Measurements from ENCODE around the gene EME2. TPM values are rescaled to one million over a fixed set of nuclear protein-coding genes. Genes with fewer than 3 reads are reported as not detected.
A peak's percentile ranks its signal among the peaks of the same experiment; 100 is the strongest.

EME2 gene
- total RNA-seq, 1 experiment from 2014 or later = 63.6 TPM

DNA sequence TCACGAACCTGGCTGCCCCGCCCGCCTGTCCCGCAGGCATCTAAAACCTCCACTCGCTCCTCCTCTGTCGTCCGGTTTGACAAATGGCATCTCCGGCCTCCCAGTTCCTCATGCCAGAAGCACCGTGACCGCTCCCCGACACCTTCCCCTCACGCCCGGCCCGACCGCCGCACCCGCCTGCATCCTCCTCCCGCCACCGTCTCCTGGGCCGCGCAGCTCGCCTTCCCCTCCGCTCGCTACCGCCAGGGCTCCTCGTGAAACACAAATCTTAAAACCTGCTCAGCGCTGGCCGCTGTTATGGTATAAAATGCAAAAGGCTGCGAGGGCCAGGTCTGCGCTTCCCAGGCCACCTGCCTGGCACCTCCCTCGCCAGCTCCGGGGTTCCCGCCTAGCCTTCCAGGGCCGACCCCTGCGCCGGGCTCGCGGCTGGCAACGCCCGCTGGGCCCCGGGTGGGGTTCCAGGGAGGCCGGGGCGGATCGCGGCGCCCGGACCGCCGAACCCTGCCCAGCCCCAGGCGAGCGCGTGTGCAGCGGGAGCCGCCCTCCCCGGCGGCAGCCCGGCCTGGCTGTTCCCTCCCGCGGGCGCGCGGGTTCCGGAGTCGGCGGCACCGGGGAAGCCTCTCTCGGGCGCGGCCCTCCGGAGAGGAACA lies 9.3 kb downstream of the EME2 start:
- Histone ChIP-seq H3K56ac (ENCODE audit: insufficient read length, low read depth, low read length) (no peak overlapping the region), H2BK12ac (ENCODE audit: insufficient read length, low read depth, low read length) (no peak overlapping the region), H3K9me3 (ENCODE audit: control insufficient read depth, low read depth, low read length) (no peaks in the 10 kb centered on the region), H2BK20ac (ENCODE audit: low read depth, low read length, poor library complexity, severe bottlenecking) (no peak overlapping the region), H2BK15ac (ENCODE audit: low read depth, low read length) (no peak overlapping the region), H3K4me1 (ENCODE audit: insufficient read depth, low read length) (no peaks in the 10 kb centered on the region; the same call in 1 of the 2 replicates), H3T11ph (ENCODE audit: low read length) (no peak overlapping the region), H3K79me1 (ENCODE audit: insufficient read depth, low read depth, low read length, poor library complexity, severe bottlenecking) (peaks cover 5% of the 10 kb centered on the region), H3K27me3 (ENCODE audit: insufficient read depth, low read length) (no peaks in the 10 kb centered on the region), H3K9ac (ENCODE audit: extremely low read depth, insufficient read length, low read length) (peak overlapping the region; percentile 61), H4K20me1 (ENCODE audit: control insufficient read depth, insufficient read depth, insufficient read length) (no peaks in the 10 kb centered on the region), H2AFZ (ENCODE audit: low read length) (no peak overlapping the region), H2BK120ac (ENCODE audit: low read depth, low read length, poor library complexity, severe bottlenecking) (no peak overlapping the region), H2BK5ac (ENCODE audit: insufficient read length, low read length) (no peak overlapping the region), H2AK5ac (ENCODE audit: insufficient read length, low read length) (no peak overlapping the region), H3K14ac (ENCODE audit: insufficient read depth, low read length) (peak overlapping the region; percentile 43; the same call in 1 of the 2 replicates), H3K4ac (ENCODE audit: low read depth, low read length) (no peak overlapping the region), H3K23me2 (ENCODE audit: insufficient read length, low read depth, low read length, poor library complexity, severe bottlenecking) (peaks cover 5% of the 10 kb centered on the region), H3K18ac (ENCODE audit: insufficient read length, low read depth, low read length) (peak overlapping the region; percentile 59), H4K8ac (replicated peaks; ENCODE audit: insufficient read length, low read depth, low read length) (no peak overlapping the region), H3K4me2 (ENCODE audit: insufficient read depth, insufficient read length, low read length) (peak overlapping the region; percentile 70), H3K27ac (ENCODE audit: insufficient read length, low read depth, low read length) (no peak overlapping the region), H3K23ac (ENCODE audit: insufficient read length, low read depth, low read length) (no peak overlapping the region), H4K5ac (ENCODE audit: insufficient read length, low read depth, low read length) (no peak overlapping the region), H3K79me2 (ENCODE audit: insufficient read depth, low read length) (peaks cover 8% of the 10 kb centered on the region; the same call in 1 of the 2 replicates), H4K91ac (ENCODE audit: insufficient read length, low read depth, low read length) (no peak overlapping the region)
- Mint-ChIP-seq H3K27me3 (ENCODE audit: low read depth) (peaks cover 2% of the 10 kb centered on the region; the same call in 1 of the 2 replicates), H3K4me1 (peaks cover 7 to 14% of the 10 kb centered on the region in 2 experiments), H3K36me3 (ENCODE audit: insufficient read depth in 1 of 3, low read depth in 3 of 3) (peaks cover 2 to 32% (median 11%) of the 10 kb centered on the region in 3 experiments; a peak in 5 of 7 replicates), H3K9me3 (no peaks in the 10 kb centered on the region), H3K27ac (peak overlapping the region; percentile 59 to 95 (median 72); a peak in 5 of 7 replicates), H3K4me3 (peak overlapping the region; percentile 91 to 94)
- WGBS (ENCODE audit: extremely low coverage, insufficient read length, low lambda C conversion rate) = no CpG with 5 or more reads among the region's 70 CpGs
- DNase-seq = no peak
- TF ChIP-seq CTCF (conservative IDR thresholded peaks at IDR 0.05) = 0 out of 3 replicates have a peak, but pooled peaks have one; percentile 12

All from H9 (cell line).